HG03571 (cell line): Measurements from ENCODE around the gene VIT.

ENCODE experiments used
- ATAC-seq: cut with Tn5 transposase; IDR thresholded peaks from one replicate; pipeline ENCODE4 v1.9.1; 2021; ENCODE audit not compliant: unreplicated experiment

Gene VIT

DNA sequence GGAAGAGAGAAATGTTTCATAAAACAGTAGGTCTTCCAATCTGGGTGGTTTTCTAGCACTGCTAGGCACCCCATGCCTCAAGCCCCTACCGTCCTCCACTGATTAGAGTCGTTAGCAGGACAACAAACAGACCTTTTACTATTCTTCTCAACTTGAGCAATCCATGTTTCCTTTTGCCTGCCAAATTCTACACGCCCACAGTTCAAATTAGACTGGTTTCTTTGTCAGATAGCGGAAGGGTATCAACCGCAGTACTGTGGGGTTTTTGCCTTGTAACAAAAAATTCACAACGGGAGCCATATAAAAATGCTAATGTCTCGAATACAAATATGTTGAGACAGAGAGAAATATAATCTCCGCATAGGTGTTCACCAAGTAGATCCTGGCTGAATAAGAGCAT lies 59.9 kb downstream of the VIT start:
- ATAC-seq, result no peak

DNA sequence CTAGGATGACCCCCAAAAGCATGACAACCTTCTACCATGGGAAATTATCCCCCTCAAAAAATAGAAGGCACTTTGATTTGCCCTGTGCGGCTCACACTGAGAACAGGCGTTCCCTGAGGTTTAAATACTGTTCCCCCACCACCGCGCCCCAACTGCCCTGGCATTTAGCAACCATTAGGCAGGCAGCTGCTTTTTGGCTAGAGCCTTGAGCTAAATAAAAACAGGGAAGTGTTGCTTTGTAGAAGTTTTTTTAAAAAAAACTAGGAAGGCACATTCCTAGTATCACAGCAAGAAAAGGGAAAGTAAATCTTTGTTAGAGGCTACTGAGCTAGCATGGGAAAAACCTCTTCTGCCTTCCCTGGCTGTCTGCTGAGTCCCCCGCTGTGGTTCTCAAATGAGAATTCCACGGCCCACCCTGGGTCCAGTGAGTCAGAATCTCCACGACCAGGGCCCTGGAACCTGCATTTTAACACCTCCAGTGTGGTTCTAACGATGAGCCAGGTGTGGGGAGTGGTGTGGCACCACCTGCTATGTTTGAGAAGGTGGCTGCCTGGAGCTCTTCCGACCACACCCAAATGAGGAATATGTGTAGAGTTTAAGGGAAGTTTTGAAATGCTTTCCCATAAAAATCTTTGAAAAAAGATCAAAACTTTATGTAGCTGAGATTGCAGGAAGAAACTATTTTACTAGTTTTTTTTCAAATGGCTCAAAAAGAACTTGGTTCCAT lies 66.4 kb downstream of the VIT start:
- no peak for ATAC-seq

DNA sequence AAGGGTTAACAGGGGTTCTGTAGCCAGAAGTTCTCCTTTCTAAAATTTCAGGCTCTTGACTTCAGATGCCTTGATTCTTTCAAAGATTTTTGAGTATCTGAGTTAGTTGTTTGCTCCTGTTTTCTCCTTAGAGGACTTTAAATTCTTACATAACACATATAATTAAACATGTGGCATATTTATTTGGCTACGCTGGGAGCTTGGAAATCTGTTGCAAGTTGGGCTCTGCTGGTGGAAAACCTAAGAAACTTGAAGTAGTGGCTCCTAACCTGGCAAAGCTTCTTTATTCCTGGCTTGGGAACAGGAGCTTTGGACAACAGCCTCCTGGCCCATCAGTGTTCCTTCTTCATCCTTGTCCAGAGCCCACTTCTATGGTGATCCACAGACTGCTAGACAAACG lies 72.6 kb downstream of the VIT start:
- ATAC-seq, result no peak

DNA sequence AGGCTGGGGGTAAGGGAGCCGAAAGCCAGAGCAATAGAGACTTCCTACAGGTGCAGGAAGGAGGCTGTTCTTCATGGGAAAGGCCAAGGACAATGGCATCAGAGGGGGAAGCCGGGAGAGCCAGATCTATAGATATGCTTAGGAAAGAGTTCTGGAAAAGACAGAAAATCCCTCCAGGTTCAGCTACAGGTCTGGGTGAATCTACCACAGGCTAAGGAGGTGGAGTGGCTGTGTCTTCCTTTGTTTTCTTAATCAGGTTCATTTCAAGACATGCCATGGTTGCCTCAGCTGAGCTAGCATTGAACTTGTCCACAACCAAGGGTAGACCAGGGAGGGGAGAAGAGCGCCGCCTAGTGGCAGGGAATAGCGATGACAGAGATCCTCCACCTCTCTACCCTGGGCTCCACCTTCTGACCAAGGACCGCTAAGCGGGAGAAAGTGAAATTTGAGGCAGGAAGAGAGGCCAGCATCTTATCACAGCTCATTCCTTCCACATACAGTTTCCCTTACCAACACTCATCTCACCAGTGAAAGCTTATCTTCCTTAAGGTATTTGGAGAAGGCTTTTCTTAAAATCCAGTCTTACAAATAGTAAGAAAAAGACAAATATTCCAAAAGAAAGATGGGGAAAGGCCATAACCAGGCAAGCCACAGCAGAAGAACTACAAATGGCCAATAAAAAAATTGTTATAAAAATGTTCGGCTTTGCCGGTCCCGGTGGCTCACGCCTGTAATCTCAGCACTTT lies 74.2 kb downstream of the VIT start:
- no peak for ATAC-seq

DNA sequence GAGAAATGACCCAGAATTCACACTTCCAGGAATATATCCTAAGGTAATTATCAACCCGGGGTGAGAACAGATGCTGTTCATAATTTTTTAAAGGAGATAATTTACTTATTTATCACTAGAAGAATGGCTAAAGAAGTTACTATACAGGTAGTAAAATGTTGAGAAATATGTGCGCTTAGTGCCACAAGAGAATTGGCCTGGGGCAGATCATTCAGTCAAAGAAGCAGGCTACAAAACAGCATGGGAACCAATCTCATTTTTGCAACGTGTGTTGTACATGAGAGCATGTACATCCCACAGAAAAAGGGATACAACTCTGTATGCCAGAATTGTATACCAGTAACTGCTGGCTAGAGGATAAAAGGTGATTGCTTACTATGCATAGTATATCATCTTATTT lies 75.2 kb downstream of the VIT start:
- no peak for ATAC-seq

DNA sequence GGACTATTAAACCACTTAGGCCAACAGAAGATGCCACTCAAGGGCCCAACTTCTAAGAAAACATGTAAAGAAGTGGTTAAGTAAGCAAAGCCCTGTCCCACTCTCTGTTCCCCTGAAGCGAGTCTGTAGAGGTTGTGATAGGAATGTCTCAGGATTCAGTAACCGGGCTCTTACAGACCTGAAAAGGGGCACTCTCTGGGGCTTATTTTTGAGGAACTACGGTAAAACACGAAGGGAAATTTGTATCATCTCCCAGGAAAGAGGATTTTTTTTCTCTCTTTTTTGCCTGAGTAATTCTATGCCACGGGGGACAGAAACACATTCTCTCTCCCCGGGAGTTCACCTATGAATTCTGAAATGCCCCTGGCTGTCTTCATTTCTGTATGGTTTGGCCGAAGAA lies 77.4 kb downstream of the VIT start:
- no peak for ATAC-seq

DNA sequence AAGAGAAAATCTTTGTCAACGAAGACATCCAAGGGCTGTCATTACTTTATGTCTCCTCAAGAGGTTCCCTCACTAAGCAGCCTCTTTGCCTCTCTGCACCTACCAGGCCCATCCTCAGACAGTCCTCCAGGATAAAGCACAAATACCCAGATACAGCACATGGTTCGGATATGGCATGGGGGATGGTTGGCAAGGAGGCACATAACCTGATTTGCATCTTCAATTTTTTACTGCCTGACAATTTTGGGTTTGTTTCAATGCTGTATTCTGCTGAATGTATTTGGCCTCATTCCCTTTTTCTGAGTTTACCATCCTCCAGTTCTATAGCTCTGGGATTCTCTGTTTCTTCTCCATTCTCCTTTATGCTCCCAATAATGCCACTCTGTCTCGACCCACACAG lies 78.8 kb downstream of the VIT start:
- ATAC-seq, result no peak

DNA sequence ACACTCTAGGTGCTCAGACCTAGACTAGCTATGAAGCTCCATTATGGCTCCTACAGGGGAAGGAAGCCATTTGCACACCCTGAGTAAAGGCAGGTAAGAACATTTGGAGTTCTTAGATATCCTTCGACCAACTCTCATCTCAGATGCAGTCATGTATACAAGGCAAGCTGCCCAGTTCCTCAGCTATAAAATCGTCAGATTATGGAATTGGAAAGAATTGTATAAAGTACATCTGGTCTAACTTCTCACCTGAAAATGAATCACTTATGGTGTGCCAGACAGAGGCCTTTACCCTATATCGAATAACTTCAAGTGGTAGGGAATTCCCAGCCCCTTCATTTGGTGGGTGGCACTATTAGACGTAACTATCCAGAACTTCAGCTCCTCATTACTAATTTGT lies 79.3 kb downstream of the VIT start:
- ATAC-seq, result no peak

DNA sequence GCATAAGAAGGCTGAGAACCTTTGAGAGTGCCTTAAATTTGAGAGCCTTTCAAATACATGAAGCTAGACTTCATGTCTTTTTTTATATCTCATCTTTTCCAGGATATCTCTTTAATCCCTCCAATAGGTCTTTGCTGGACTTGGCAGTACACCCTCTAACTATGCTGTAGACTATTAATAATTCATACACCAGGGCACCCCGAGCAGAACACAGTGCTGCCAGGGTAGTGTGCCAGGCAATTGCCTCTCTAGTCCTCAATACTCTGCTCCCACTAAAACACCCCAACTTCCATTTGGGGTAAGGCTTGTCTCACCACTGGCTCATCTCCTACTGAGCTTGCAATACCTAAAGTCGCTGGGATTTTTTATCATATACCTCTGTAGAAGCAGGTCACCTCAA lies 80.8 kb downstream of the VIT start:
- ATAC-seq, result no peak

DNA sequence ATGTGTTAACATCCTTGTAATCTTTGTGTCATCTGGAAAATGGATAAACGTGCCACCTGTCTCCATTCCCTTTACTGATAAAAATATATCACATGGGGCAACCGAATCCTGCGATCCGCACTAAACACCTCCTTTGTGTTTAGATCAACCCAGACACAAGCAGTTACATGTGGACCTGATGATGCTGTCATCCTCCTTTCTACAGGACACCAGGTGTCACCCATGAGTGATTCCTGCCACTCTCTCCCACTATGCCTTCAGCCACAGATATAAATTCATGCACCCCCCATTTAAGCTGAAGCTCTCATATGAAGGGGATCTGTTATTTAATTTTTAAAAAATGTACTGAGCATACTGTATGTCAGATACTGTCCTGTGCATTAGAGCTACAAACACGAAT lies 81.3 kb downstream of the VIT start:
- ATAC-seq, result no peak

DNA sequence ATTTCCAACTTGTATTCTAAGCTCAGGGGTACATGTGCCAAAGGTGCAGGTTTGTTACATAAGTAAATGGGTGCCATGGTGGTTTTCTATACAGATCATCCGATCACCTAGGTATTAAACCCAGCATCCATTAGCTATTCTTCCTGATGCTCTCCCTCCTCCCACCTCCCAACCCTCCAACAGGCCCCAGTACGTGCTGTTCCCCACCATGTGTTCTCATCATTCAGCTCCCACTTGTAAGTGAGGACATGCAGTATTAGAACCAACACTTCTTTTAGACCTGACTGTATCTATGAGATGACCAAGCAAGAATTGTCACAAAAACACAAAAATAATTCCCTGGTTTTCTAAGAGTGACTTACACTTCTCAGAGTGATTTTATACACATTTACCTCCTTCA lies 83.0 kb downstream of the VIT start:
- no peak for ATAC-seq

DNA sequence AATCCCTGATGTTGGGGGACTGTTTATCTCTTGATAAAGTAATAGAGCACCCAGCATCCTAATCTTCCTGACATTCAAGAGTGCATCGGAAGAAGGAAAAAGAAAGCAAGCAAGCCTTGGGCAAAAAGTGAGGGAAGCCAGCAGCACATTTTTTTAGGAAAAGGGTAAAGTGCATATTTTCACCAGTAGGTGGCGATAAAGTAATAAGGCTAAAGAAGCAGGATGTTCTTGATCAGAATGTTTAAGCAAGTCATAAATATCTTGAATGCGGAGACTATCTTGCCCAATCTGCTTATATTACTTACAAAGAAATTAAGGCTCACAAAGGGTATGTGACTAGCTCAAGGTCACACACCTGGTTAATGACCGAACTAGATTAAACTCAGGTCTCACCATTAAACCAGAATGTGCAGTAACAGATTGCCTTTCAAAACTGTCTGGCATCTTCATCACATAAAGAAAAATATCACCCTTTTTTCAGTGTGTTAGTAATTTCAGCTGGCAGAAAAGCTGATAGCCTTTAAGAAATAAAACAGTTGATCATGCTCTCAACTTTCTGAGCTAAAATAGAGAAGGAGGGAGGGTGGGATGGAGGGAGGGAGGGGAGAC lies 83.8 kb downstream of the VIT start:
- no peak for ATAC-seq

DNA sequence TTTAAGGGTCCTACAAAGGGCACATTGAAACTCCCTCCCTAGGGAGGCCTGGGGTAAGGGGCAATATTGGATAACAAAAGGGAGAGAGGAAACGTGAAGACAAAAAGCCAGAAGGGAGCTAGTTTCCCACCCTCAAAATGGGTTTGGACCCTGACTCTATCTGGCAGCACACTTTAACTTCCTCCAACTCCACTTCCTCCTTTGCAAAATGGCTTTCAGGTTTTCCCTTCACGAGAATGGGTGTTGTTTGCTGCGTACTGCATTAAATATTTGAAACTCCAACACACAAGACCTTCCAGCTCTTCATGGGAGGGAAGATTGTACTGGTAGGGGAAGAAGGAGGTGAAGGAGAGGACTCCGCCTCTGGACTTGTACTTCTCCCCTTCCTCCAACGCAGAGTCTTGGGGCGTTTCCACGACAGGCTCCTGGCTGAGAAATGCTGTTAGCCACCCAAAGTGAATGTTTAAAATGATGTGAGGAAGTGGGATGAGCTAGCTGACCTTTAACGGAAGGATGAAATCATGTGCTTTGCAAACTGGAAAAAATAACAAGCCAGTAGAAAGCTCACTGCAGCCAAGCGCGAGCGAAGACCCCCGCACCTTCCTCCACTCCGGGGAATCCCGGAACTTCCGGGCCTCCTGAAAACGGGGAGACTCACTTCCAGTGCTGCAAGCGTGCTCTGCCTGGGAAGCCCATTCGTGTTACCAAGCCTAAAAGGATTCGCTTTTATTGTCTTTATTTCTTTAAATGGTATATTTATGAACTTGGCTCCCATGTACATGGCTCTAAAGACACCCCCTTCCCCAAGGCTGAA lies 85.6 kb downstream of the VIT start:
- no peak for ATAC-seq

DNA sequence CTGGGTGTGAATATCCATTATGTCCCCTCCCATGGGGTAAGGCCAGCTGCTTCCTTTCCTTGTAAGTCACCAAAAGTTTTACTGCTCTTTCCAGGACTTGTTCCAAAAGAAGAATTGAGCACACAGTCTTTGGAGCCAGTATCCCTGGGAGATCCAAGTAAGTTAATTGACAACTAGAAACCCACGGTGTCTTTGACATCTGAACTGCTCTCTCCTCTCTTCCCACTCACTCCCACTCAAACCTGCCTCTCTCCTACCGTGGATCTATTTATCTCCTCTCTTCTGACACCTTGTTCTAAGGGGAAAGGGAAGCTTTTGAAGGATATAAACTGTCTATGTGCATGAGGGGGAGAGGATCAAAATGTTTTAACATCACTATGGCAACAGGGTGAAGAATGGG lies 86.7 kb downstream of the VIT start:
- no peak for ATAC-seq

DNA sequence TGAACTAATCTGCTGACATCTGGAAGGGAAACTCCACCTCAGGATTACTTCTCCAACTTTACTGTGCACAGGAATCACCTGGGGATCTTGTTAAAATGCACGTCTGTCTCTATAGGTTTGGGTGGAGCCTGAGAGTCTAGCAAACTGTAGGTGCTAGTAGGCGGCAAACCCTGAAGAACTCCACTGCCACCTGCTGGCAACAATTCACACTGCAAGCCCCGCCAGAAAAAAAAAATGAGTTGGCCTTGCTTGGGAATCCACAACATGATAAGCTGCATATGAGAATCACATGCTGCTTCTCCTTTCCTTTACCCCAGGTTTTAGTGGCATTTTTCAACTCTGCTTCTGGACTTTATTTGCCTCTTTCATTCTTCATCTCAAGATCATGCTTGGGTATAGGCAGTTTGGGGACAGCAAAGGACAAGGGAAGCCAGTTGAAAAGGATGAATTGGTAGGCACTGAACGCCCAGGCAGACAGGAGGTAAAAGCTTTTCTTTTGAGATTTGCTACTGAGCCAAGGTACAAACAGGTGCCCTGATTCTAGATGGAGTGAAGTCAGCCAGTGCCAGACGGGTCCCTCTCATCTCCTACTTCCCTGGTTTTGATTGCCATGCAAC lies 88.8 kb downstream of the VIT start:
- ATAC-seq, result no peak

DNA sequence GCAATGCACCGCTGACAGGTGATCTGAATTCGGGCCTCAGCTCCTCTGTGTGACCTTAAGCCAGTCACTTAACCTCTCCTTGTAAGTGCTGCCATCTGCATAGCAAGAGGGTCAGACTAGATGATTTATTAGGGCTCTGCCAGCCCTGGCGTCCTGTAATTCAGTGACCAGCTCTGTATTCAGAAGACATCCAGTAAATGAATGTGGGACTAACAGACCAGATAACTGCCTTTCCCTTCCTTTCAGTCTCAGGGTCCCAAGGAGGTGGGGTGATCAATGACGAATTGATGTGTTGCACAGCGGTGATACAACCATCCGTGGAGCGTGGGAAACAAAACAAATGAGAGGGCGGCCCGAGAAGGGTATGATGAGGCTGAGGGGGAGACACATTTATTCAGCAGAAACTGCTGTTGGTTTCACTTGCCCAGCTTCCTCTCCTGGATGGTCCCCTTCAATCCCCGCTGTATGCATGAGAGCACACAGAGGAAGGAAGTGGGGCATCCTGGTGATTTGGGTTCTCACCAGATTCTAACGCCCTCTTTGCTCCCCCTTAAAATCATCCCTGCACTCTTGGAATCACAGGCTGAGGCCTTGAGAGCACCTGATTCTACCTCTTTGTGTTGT lies 92.8 kb downstream of the VIT start:
- ATAC-seq, result peak; percentile 45

DNA sequence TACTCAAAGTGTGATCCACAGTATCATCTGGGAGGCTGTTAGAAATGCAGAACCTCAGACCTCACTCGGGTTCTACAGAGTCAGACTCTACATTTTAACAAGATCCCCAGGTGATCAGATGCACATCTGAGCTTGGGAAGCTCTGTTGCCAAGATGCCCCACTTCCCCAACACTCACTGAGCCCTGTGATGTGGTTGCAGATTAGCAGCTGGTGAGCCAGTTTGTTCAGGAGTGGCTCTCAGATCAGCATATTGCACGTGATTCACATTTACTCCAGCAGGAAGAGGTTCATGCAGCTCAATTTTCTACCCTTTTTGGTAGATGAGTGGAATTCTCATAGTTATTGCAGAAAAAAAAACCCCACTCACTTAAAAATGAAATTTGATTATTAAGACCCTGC lies 96.4 kb downstream of the VIT start:
- no peak for ATAC-seq

DNA sequence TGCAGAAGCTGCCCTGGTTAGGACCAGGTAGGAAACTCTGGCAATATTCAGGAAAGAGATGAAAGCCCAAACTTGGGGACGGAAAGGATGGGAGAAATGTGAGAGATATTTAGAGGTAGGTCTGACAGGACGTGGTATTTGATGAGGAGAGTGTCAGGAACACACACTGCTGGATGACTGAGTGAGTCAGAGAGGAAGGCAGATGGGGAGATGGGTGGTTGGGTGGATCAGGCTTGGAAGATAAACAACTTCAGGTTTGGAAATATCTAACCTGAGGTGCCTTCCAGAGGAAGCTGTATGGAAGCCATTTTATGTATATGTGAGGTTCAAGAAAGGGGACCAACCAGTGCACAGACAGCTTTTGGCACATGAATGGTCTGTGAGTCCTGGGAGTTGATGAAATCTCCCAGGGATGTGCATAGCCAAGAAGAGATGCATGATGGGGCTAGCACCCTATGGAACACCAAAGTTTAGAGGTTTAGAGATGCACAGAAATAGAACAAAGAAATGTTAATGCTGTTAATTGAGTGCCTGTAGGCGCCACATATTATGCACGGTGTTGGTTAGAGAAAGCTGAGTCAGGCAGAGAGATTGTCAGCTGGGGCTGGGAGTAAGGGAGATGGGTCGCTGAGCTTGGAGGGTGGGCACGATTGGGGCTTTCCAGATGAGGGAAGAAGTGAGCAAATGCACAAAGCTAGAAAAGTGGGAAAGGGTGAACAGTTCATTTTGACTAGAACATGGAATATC lies 101.0 kb downstream of the VIT start:
- no peak for ATAC-seq

DNA sequence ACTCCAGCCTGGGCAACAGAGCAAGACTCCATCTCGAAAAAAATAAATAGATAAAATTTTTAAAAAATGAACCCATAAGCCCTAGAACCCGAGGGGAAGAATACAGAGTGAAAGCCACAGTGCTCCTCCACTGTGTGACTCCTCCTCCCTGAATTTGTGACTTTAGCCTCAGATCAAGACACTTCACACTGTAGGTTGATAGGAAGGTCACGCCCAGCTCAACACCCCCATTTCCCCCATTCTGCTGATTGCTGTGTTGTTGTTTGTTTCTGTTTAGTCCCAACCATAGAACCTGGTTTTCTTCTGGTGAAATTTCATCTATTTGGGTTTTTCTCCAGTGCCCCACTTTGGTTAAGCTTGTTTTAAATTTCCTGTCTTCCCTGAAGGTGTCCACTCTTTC lies 102.2 kb downstream of the VIT start:
- ATAC-seq, result no peak

DNA sequence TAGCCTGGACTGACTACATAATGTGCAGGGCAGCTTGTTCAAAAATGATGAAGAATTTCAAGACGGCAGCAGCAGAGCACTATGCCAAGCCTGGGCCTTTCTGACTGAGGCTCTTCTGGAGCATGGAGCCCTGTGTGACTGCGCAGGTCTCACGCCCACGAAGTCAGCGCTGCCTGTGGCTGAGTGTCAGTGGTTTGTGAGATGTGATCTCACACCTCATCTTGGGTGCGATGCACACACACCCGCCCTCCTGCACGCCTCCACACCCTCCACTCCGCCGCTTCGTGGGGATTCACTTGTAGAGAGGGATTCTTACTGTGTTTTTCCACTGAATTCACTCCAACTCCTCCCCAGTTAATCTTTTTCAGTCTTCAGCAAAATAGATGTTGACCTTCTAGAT lies 103.9 kb downstream of the VIT start:
- ATAC-seq, result no peak
